DND-41 (cell line): ENCODE results near the gene CISD3.

ENCODE experiments used
- ATAC-seq: fragments of 200-7000 bp; cut with Tn5 transposase; 3 replicates; pipeline ENCODE4 v1.9.1; 2021; ENCODE audit warnings: low read depth; ENCODE audit not compliant: insufficient read depth
- DNase-seq: peaks from one replicate; pipeline ENCODE4 v3.0.0-alpha.2; 2020
- H2AFZ ChIP-seq: 2 replicates; pipeline ENCODE4 v1.6.0; 2012; ENCODE audit warnings: low read depth, low read length
- H3K27ac ChIP-seq: 2 replicates; pipeline ENCODE4 v1.5.1; 2012; ENCODE audit warnings: low read length, inconsistent platforms
- H3K27me3 ChIP-seq: fragments of 200-600 bp; sonication (generic); 2 replicates; pipeline ENCODE4 v1.6.0; 2012; ENCODE audit warnings: low read length, mild to moderate bottlenecking, inconsistent platforms; ENCODE audit not compliant: insufficient read depth, poor library complexity
- H3K36me3 ChIP-seq: 2 replicates; pipeline ENCODE4 v1.5.1; 2012; ENCODE audit warnings: low read length, inconsistent platforms; ENCODE audit not compliant: insufficient read depth
- H3K4me1 ChIP-seq: 2 replicates; pipeline ENCODE4 v1.5.1; 2012; ENCODE audit warnings: mild to moderate bottlenecking, low read length; ENCODE audit not compliant: insufficient read depth
- H3K4me2 ChIP-seq: 2 replicates; pipeline ENCODE4 v1.6.0; 2012; ENCODE audit warnings: mild to moderate bottlenecking, moderate library complexity, low read length, inconsistent platforms; ENCODE audit not compliant: insufficient read depth
- H3K4me3 ChIP-seq, 2 experiments: fragments of 200-600 bp in 1 of 2; shearing (Covaris generic) in 1 of 2; 2 replicates each; pipeline ENCODE4 v1.5.1; 2012 to 2016; ENCODE audit warnings: inconsistent platforms in 2 of 2, low read length in 2 of 2, mild to moderate bottlenecking in 2 of 2, low read depth in 1 of 2, moderate library complexity in 1 of 2
- H3K79me2 ChIP-seq: 2 replicates; pipeline ENCODE4 v1.6.0; 2012; ENCODE audit warnings: low read length, inconsistent platforms; ENCODE audit not compliant: insufficient read depth
- H3K9ac ChIP-seq: 2 replicates; pipeline ENCODE4 v1.6.0; 2012; ENCODE audit warnings: low read depth, mild to moderate bottlenecking, inconsistent platforms, low read length, moderate library complexity
- H3K9me3 ChIP-seq: 2 replicates; pipeline ENCODE4 v1.5.1; 2012; ENCODE audit warnings: low read length, moderate library complexity, mild to moderate bottlenecking, inconsistent platforms; ENCODE audit not compliant: insufficient read depth, severe bottlenecking
- H4K20me1 ChIP-seq: 2 replicates; pipeline ENCODE4 v1.6.0; 2012; ENCODE audit warnings: low read length; ENCODE audit not compliant: insufficient read depth
- CTCF ChIP-seq: IDR thresholded peaks from 2 replicates; pipeline ENCODE4 v1.5.1; 2012; ENCODE audit warnings: borderline replicate concordance, low read length, moderate library complexity, mild to moderate bottlenecking; ENCODE audit not compliant: poor library complexity, severe bottlenecking; ENCODE audit errors: extremely low read depth
- EZH2 ChIP-seq: IDR thresholded peaks from 3 replicates; pipeline ENCODE4 v1.6.1; 2012; ENCODE audit warnings: borderline replicate concordance, low read depth, mild to moderate bottlenecking, moderate library complexity, low read length, inconsistent platforms; ENCODE audit not compliant: severe bottlenecking

Gene CISD3

GRCh38 chr17:38742411-38743308 is 12.5 kb downstream of the CISD3 start:
- Histone ChIP-seq H3K4me3 (no peak overlapping the region), H3K27ac (no peak overlapping the region), H2AFZ (no peak overlapping the region), H3K79me2 (peaks cover 72% of the 10 kb centered on the region), H4K20me1 (peaks cover 55% of the 10 kb centered on the region; the same call in 1 of the 2 replicates), H3K9me3 (no peaks in the 10 kb centered on the region), H3K36me3 (peaks cover 28% of the 10 kb centered on the region), H3K4me1 (peaks cover 28% of the 10 kb centered on the region), H3K9ac (no peak overlapping the region), H3K27me3 (no peaks in the 10 kb centered on the region), H3K4me2 (no peak overlapping the region)
- ATAC-seq (peak; percentile 39; the same call in 2 of the 3 replicates), DNase-seq (no peak)
- TF ChIP-seq CTCF = no peak
- no peak for TF ChIP-seq EZH2

- Histone ChIP-seq H3K4me1 (peaks cover 33% of the 10 kb centered on the region), H3K4me2 (no peak overlapping the region), H3K9me3 (no peaks in the 10 kb centered on the region), H3K36me3 (peaks cover 20% of the 10 kb centered on the region), H4K20me1 (peaks cover 55% of the 10 kb centered on the region; the same call in 1 of the 2 replicates), H3K4me3 (no peak overlapping the region), H3K27ac (no peak overlapping the region), H2AFZ (no peak overlapping the region), H3K27me3 (no peaks in the 10 kb centered on the region), H3K9ac (no peak overlapping the region), H3K79me2 (peaks cover 78% of the 10 kb centered on the region)
- no peak for ATAC-seq
- no peak for TF ChIP-seq CTCF
- no peak for TF ChIP-seq EZH2
- no peak for DNase-seq
These were observed 13.5 kb downstream of the CISD3 start for GRCh38 chr17:38743556-38744171.

GRCh38 chr17:38745545-38745944 is 15.4 kb downstream of the CISD3 start:
- H3K27ac ChIP-seq = peak overlapping the region; percentile 59; the same call in 1 of the 2 replicates
- no peak for DNase-seq

More at GRCh38 chr17:38745545-38745944, 15.4 kb downstream of the CISD3 start:
- TF ChIP-seq CTCF = no peak
- no peak for TF ChIP-seq EZH2
- peaks cover 74% of the 10 kb centered on the region for H3K79me2 ChIP-seq
- ATAC-seq = no peak
- peak overlapping the region; percentile 96; the same call in 1 of the 2 replicates for H3K9ac ChIP-seq
- H2AFZ ChIP-seq = no peak overlapping the region
- peaks cover 43% of the 10 kb centered on the region for H3K4me1 ChIP-seq
- H3K27me3 ChIP-seq = no peaks in the 10 kb centered on the region
- H3K4me3 ChIP-seq = no peak overlapping the region
- no peaks in the 10 kb centered on the region for H3K9me3 ChIP-seq
- peak overlapping the region; percentile 85; the same call in 1 of the 2 replicates for H3K4me2 ChIP-seq
- H4K20me1 ChIP-seq = peaks cover 46% of the 10 kb centered on the region; the same call in 1 of the 2 replicates
- peaks cover 6% of the 10 kb centered on the region; the same call in 1 of the 2 replicates for H3K36me3 ChIP-seq
